ENCODE measurements around the gene NCAPG. TPM values are rescaled to one million over a fixed set of nuclear protein-coding genes. Genes with fewer than 3 reads are reported as not detected.

NCAPG gene
- polyA plus RNA-seq, 1 donor from 2014 or later = 1.2 TPM

GRCh38 chr4:17781300-17782287 is 29.2 kb upstream of the NCAPG start, which contains the start of gene FAM184B:
FAM184B (minus strand) TSS chr4:17781621; CDS start chr4:17781299, 322 bp downstream.
- H3K9me3 Mint-ChIP-seq = peaks cover 0 to 7% (median 1%) of the 10 kb centered on the region in 3 donors
- H3K27ac Mint-ChIP-seq = no peak within 1 kb of the TSS
- peak within 1 kb of the TSS in 2 of 4 donors; percentile 65 to 74 for H3K4me3 Mint-ChIP-seq
- peaks cover 0 to 12% (median 3%) of the 10 kb centered on the region in 3 donors for H3K4me1 Mint-ChIP-seq
- peaks cover 23% of the 10 kb centered on the region for H3K27me3 Mint-ChIP-seq
- H3K36me3 Mint-ChIP-seq = peaks cover 8% of the 10 kb centered on the region

GRCh38 chr4:17785858-17786257 is 24.9 kb upstream of the NCAPG start:
- Mint-ChIP-seq H3K4me3 (no peak overlapping the region), H3K9me3 (peaks cover 0 to 7% (median 0%) of the 10 kb centered on the region in 3 donors), H3K27me3 (peaks cover 13% of the 10 kb centered on the region), H3K27ac (no peak overlapping the region), H3K4me1 (peaks cover 6 to 14% (median 11%) of the 10 kb centered on the region in 3 donors), H3K36me3 (peaks cover 13% of the 10 kb centered on the region)

- peaks cover 20% of the 10 kb centered on the region for H3K36me3 Mint-ChIP-seq
- H3K9me3 Mint-ChIP-seq = peaks cover 0 to 7% (median 0%) of the 10 kb centered on the region in 3 donors
- H3K27ac Mint-ChIP-seq = no peak overlapping the region
- H3K4me3 Mint-ChIP-seq = no peak overlapping the region
- peaks cover 11% of the 10 kb centered on the region for H3K27me3 Mint-ChIP-seq
- H3K4me1 Mint-ChIP-seq = peaks cover 6 to 13% (median 11%) of the 10 kb centered on the region in 3 donors
Observed at GRCh38 chr4:17786567-17786966, 24.2 kb upstream of the NCAPG start.

- peaks cover 6 to 11% (median 7%) of the 10 kb centered on the region in 3 donors for H3K4me1 Mint-ChIP-seq
Observed at GRCh38 chr4:17787315-17787714, 23.5 kb upstream of the NCAPG start.

GRCh38 chr4:17788956-17789355 is 21.8 kb upstream of the NCAPG start:
- H3K27me3 Mint-ChIP-seq = no peaks in the 10 kb centered on the region
- peaks cover 6 to 11% (median 7%) of the 10 kb centered on the region in 3 donors for H3K4me1 Mint-ChIP-seq
- H3K36me3 Mint-ChIP-seq = peaks cover 20% of the 10 kb centered on the region
- no peak overlapping the region for H3K27ac Mint-ChIP-seq
- H3K4me3 Mint-ChIP-seq = no peak overlapping the region
- H3K9me3 Mint-ChIP-seq = no peaks in the 10 kb centered on the region

More at GRCh38 chr4:17787315-17787714, 23.5 kb upstream of the NCAPG start:
- H3K27me3 Mint-ChIP-seq = peaks cover 3% of the 10 kb centered on the region
- peaks cover 19% of the 10 kb centered on the region for H3K36me3 Mint-ChIP-seq
- H3K9me3 Mint-ChIP-seq = peaks cover 0 to 1% (median 0%) of the 10 kb centered on the region in 3 donors
- H3K27ac Mint-ChIP-seq = no peak overlapping the region
- H3K4me3 Mint-ChIP-seq = no peak overlapping the region

- Mint-ChIP-seq H3K27ac (no peak overlapping the region), H3K4me1 (peaks cover 0 to 3% (median 0%) of the 10 kb centered on the region in 3 donors), H3K27me3 (no peaks in the 10 kb centered on the region), H3K36me3 (peaks cover 19% of the 10 kb centered on the region), H3K4me3 (no peak overlapping the region), H3K9me3 (no peaks in the 10 kb centered on the region)
Observed at GRCh38 chr4:17794730-17795129, 16.0 kb upstream of the NCAPG start.

GRCh38 chr4:17797808-17798207 is 13.0 kb upstream of the NCAPG start:
- no peak overlapping the region for H3K4me3 Mint-ChIP-seq
- no peaks in the 10 kb centered on the region for H3K9me3 Mint-ChIP-seq

GRCh38 chr4:17805580-17806155 is 5.1 kb upstream of the NCAPG start:
- peaks cover 38 to 47% (median 40%) of the 10 kb centered on the region in 3 donors for H3K4me1 Mint-ChIP-seq
- H3K9me3 Mint-ChIP-seq = no peaks in the 10 kb centered on the region
- no peaks in the 10 kb centered on the region for H3K27me3 Mint-ChIP-seq
- peaks cover 8% of the 10 kb centered on the region for H3K36me3 Mint-ChIP-seq
- peak overlapping the region in 1 of 4 donors; percentile 54 for H3K4me3 Mint-ChIP-seq
- peak overlapping the region in 1 of 3 donors; percentile 49 for H3K27ac Mint-ChIP-seq

More at GRCh38 chr4:17797808-17798207, 13.0 kb upstream of the NCAPG start:
- H3K4me1 Mint-ChIP-seq = peaks cover 2 to 7% (median 7%) of the 10 kb centered on the region in 3 donors
- no peak overlapping the region for H3K27ac Mint-ChIP-seq
- H3K36me3 Mint-ChIP-seq = peaks cover 10% of the 10 kb centered on the region
- H3K27me3 Mint-ChIP-seq = no peaks in the 10 kb centered on the region

GRCh38 chr4:17807446-17807845 is 3.3 kb upstream of the NCAPG start:
- no peaks in the 10 kb centered on the region for H3K27me3 Mint-ChIP-seq
- no peaks in the 10 kb centered on the region for H3K9me3 Mint-ChIP-seq
- H3K27ac Mint-ChIP-seq = peak overlapping the region in 1 of 3 donors; percentile 46
- peaks cover 44 to 54% (median 46%) of the 10 kb centered on the region in 3 donors for H3K4me1 Mint-ChIP-seq
- H3K4me3 Mint-ChIP-seq = peak overlapping the region in 3 of 4 donors; percentile 18 to 94 (median 70)
- H3K36me3 Mint-ChIP-seq = peaks cover 7% of the 10 kb centered on the region

- H3K9me3 Mint-ChIP-seq = no peaks in the 10 kb centered on the region
- H3K4me3 Mint-ChIP-seq = peak overlapping the region; percentile 94 to 99 (median 98)
- H3K27ac Mint-ChIP-seq = peak overlapping the region; percentile 85 to 100 (median 99)
- H3K27me3 Mint-ChIP-seq = no peaks in the 10 kb centered on the region
- H3K4me1 Mint-ChIP-seq = peaks cover 40 to 48% (median 46%) of the 10 kb centered on the region in 3 donors
- peaks cover 1% of the 10 kb centered on the region for H3K36me3 Mint-ChIP-seq
Observed at GRCh38 chr4:17809667-17810066, 1.1 kb upstream of the NCAPG start.

GRCh38 chr4:17811078-17811603 is 362 bp downstream of the NCAPG start:
- Mint-ChIP-seq H3K27ac (peak overlapping the region; percentile 85 to 100 (median 99)), H3K9me3 (no peaks in the 10 kb centered on the region), H3K36me3 (peaks cover 1% of the 10 kb centered on the region), H3K27me3 (no peaks in the 10 kb centered on the region), H3K4me3 (peak overlapping the region; percentile 94 to 99 (median 98)), H3K4me1 (peaks cover 36 to 48% (median 42%) of the 10 kb centered on the region in 3 donors)

- H3K27ac Mint-ChIP-seq = peak overlapping the region in 1 of 3 donors; percentile 49
- H3K9me3 Mint-ChIP-seq = no peaks in the 10 kb centered on the region
- peaks cover 31 to 40% (median 36%) of the 10 kb centered on the region in 3 donors for H3K4me1 Mint-ChIP-seq
- H3K27me3 Mint-ChIP-seq = no peaks in the 10 kb centered on the region
- peak overlapping the region; percentile 5 to 94 (median 91) for H3K4me3 Mint-ChIP-seq
- peaks cover 1% of the 10 kb centered on the region for H3K36me3 Mint-ChIP-seq
Observed at GRCh38 chr4:17812125-17812524, 1.3 kb downstream of the NCAPG start.

GRCh38 chr4:17812801-17813200 is 2.0 kb downstream of the NCAPG start:
- Mint-ChIP-seq H3K4me3 (peak overlapping the region in 1 of 4 donors; percentile 23), H3K4me1 (peaks cover 25 to 40% (median 32%) of the 10 kb centered on the region in 3 donors), H3K27me3 (no peaks in the 10 kb centered on the region), H3K27ac (no peak overlapping the region), H3K9me3 (no peaks in the 10 kb centered on the region), H3K36me3 (peaks cover 1% of the 10 kb centered on the region)

- Mint-ChIP-seq H3K27me3 (no peaks in the 10 kb centered on the region), H3K36me3 (no peaks in the 10 kb centered on the region), H3K4me1 (peaks cover 18 to 34% (median 25%) of the 10 kb centered on the region in 3 donors), H3K27ac (peak overlapping the region in 2 of 3 donors; percentile 17), H3K9me3 (no peaks in the 10 kb centered on the region), H3K4me3 (no peak overlapping the region)
Observed at GRCh38 chr4:17814140-17814539, 3.4 kb downstream of the NCAPG start.

All from IgD-negative memory B cell (primary cell).